Neural cell (in vitro differentiated cells): Measurements from ENCODE around the gene ALDH2. TPM values are rescaled to one million over a fixed set of nuclear protein-coding genes. Genes with fewer than 3 reads are reported as not detected.

Experiments used
- H2AFZ ChIP-seq: fragments of 200-600, 300-800 bp; sonication (generic), shearing (Covaris generic); 2 replicates; pipeline ENCODE4 v1.6.0; 2014; ENCODE audit warnings: low read depth, mild to moderate bottlenecking, antibody characterized with exemption, low read length, moderate library complexity
- H3F3A ChIP-seq: fragments of 200-600 bp; shearing (Covaris generic); 2 replicates; pipeline ENCODE4 v1.6.1; 2016; ENCODE audit warnings: mild to moderate bottlenecking, moderate library complexity, mixed read lengths, antibody characterized with exemption, low read length; ENCODE audit not compliant: insufficient read depth, poor library complexity, severe bottlenecking
- H3K27ac ChIP-seq: fragments of 200-600, 300-800 bp; sonication (generic), shearing (Covaris generic); 2 replicates; pipeline ENCODE4 v1.5.1; 2014; ENCODE audit warnings: mild to moderate bottlenecking, low read length, moderate library complexity
- H3K27me3 ChIP-seq: fragments of 300-800, 200-600 bp; sonication (generic), shearing (Covaris generic); 2 replicates; pipeline ENCODE4 v1.6.0; 2014; ENCODE audit warnings: mild to moderate bottlenecking, low read depth, low read length, moderate library complexity; ENCODE audit not compliant: insufficient read depth
- H3K36me3 ChIP-seq: fragments of 300-800, 200-600 bp; sonication (generic), shearing (Covaris generic); 2 replicates; pipeline ENCODE4 v1.5.1; 2014; ENCODE audit warnings: mild to moderate bottlenecking, antibody characterized with exemption, low read length, moderate library complexity; ENCODE audit not compliant: insufficient read depth
- H3K4me2 ChIP-seq: fragments of 300-800, 200-600 bp; sonication (generic), shearing (Covaris generic); 2 replicates; pipeline ENCODE4 v1.6.0; 2014; ENCODE audit warnings: mild to moderate bottlenecking, low read length
- H3K4me3 ChIP-seq: fragments of 300-800, 200-600 bp; sonication (generic), shearing (Covaris generic); 2 replicates; pipeline ENCODE4 v1.5.1; 2014; ENCODE audit warnings: mild to moderate bottlenecking, low read length, moderate library complexity
- H3K79me2 ChIP-seq: fragments of 200-600 bp; shearing (Covaris generic); replicated peaks from 2 replicates; pipeline ENCODE4 v1.6.0; 2014; ENCODE audit warnings: mild to moderate bottlenecking, low read length, moderate library complexity; ENCODE audit not compliant: insufficient read depth
- H3K9ac ChIP-seq: fragments of 300-800, 200-600 bp; sonication (generic), shearing (Covaris generic); 2 replicates; pipeline ENCODE4 v1.6.1; 2016; ENCODE audit warnings: mild to moderate bottlenecking, low read length, mixed read lengths
- H3K9me2 ChIP-seq: fragments of 200-600 bp; shearing (Covaris generic); 2 replicates; pipeline ENCODE4 v1.6.1; 2016; ENCODE audit warnings: mild to moderate bottlenecking, low read length, mixed read lengths; ENCODE audit not compliant: insufficient read depth
- H3K9me3 ChIP-seq: fragments of 200-600, 300-800 bp; sonication (generic), shearing (Covaris generic); 2 replicates; pipeline ENCODE4 v1.6.1; 2016; ENCODE audit warnings: mild to moderate bottlenecking, mixed run types, low read length, moderate library complexity, mixed read lengths
- H4K20me1 ChIP-seq: fragments of 200-600 bp; shearing (Covaris generic); 2 replicates; pipeline ENCODE4 v1.6.1; 2016; ENCODE audit warnings: mild to moderate bottlenecking, mixed run types; ENCODE audit not compliant: insufficient read depth
- CTCF ChIP-seq: fragments of 450-650 bp; IDR thresholded peaks from 2 replicates; pipeline ENCODE4 v1.5.1; 2014; ENCODE audit warnings: antibody characterized with exemption, mild to moderate bottlenecking, moderate library complexity; ENCODE audit not compliant: poor library complexity, severe bottlenecking
- EP300 ChIP-seq: fragments of 450-650 bp; conservative IDR thresholded peaks from 2 replicates; pipeline ENCODE4 v1.6.1; 2014; ENCODE audit warnings: antibody characterized with exemption, mild to moderate bottlenecking, moderate library complexity; ENCODE audit not compliant: poor library complexity, severe bottlenecking
- EZH2 ChIP-seq: fragments of 200-600, 300-800 bp; shearing (Covaris generic), sonication (generic); IDR thresholded peaks from 2 replicates; pipeline ENCODE4 v1.6.1; 2014; ENCODE audit warnings: antibody characterized with exemption, low read length, borderline replicate concordance, mild to moderate bottlenecking; ENCODE audit not compliant: insufficient read depth, poor library complexity, severe bottlenecking
- MXI1 ChIP-seq: fragments of 450-650 bp; conservative IDR thresholded peaks from 2 replicates; pipeline ENCODE4 v1.6.1; 2014; ENCODE audit warnings: antibody characterized with exemption, mild to moderate bottlenecking; ENCODE audit not compliant: poor library complexity, severe bottlenecking
- POLR2AphosphoS5 ChIP-seq: IDR thresholded peaks from 2 replicates; pipeline ENCODE4 v1.6.1; 2012
- RAD21 ChIP-seq: fragments of 450-650 bp; conservative IDR thresholded peaks from 2 replicates; pipeline ENCODE4 v1.6.1; 2014; ENCODE audit warnings: antibody characterized with exemption, mild to moderate bottlenecking, moderate library complexity
- SMC3 ChIP-seq: fragments of 450-650 bp; conservative IDR thresholded peaks from 2 replicates; pipeline ENCODE4 v1.6.1; 2014; ENCODE audit warnings: antibody characterized with exemption, mild to moderate bottlenecking, moderate library complexity; ENCODE audit not compliant: poor library complexity
- TAF1 ChIP-seq: IDR thresholded peaks from 2 replicates; pipeline ENCODE4 v1.6.1; 2012; ENCODE audit warnings: low read depth
- polyA plus RNA-seq: library from polyadenylated mRNA; depleted of rRNA; stranded (reverse); fragments of >200 nt; gene quantifications from 2 replicates; pipeline ENCODE4 v1.2.3, GENCODE V29; 2014
- TF ChIP-seq, protein P1 (sequence below): IDR thresholded peaks from 2 replicates; pipeline ENCODE4 v1.6.1; 2012; ENCODE audit warnings: borderline replicate concordance

ALDH2 gene
- polyA plus RNA-seq, 1 donor from 2014 or later: 64.3 TPM

- Histone ChIP-seq H3K9me3 (no peaks in the 10 kb centered on the region), H3K36me3 (no peaks in the 10 kb centered on the region), H3K9ac (no peak overlapping the region), H3K9me2 (no peaks in the 10 kb centered on the region), H3K27me3 (no peaks in the 10 kb centered on the region), H2AFZ (no peak overlapping the region), H3K79me2 (no peaks in the 10 kb centered on the region), H3F3A (no peaks in the 10 kb centered on the region), H3K4me2 (no peak overlapping the region), H4K20me1 (no peaks in the 10 kb centered on the region), H3K27ac (no peak overlapping the region), H3K4me3 (no peak overlapping the region)
- TF ChIP-seq TAF1 (no peak), MXI1 (no peak), SMC3 (no peak), EP300 (no peak), RAD21 (no peak), CTCF (no peak), EZH2 (no peak), POLR2AphosphoS5 (no peak)
- TF ChIP-seq, protein P1, sequence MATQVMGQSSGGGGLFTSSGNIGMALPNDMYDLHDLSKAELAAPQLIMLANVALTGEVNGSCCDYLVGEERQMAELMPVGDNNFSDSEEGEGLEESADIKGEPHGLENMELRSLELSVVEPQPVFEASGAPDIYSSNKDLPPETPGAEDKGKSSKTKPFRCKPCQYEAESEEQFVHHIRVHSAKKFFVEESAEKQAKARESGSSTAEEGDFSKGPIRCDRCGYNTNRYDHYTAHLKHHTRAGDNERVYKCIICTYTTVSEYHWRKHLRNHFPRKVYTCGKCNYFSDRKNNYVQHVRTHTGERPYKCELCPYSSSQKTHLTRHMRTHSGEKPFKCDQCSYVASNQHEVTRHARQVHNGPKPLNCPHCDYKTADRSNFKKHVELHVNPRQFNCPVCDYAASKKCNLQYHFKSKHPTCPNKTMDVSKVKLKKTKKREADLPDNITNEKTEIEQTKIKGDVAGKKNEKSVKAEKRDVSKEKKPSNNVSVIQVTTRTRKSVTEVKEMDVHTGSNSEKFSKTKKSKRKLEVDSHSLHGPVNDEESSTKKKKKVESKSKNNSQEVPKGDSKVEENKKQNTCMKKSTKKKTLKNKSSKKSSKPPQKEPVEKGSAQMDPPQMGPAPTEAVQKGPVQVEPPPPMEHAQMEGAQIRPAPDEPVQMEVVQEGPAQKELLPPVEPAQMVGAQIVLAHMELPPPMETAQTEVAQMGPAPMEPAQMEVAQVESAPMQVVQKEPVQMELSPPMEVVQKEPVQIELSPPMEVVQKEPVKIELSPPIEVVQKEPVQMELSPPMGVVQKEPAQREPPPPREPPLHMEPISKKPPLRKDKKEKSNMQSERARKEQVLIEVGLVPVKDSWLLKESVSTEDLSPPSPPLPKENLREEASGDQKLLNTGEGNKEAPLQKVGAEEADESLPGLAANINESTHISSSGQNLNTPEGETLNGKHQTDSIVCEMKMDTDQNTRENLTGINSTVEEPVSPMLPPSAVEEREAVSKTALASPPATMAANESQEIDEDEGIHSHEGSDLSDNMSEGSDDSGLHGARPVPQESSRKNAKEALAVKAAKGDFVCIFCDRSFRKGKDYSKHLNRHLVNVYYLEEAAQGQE: no peak
Measured at GRCh38 chr12:111754671-111755070, 12.1 kb upstream of the ALDH2 start.

- TF ChIP-seq, protein P1: no peak
- Histone ChIP-seq H3K4me3 (no peak overlapping the region), H3K36me3 (no peaks in the 10 kb centered on the region), H3K27ac (no peak overlapping the region), H3K27me3 (no peaks in the 10 kb centered on the region), H3K4me2 (no peak overlapping the region), H2AFZ (no peak overlapping the region), H3K9ac (no peak overlapping the region), H3F3A (no peaks in the 10 kb centered on the region), H3K9me3 (no peaks in the 10 kb centered on the region), H4K20me1 (no peaks in the 10 kb centered on the region), H3K79me2 (no peaks in the 10 kb centered on the region), H3K9me2 (no peaks in the 10 kb centered on the region)
Measured at GRCh38 chr12:111756196-111756595, 10.5 kb upstream of the ALDH2 start.
